Measurements from ENCODE around the gene KIF26A.

Gene KIF26A

GRCh38 chr14:104172880-104173279, 34.5 kb downstream of the KIF26A start:
- DNase-seq (ENCODE audit: extremely low spot score) = no peak
- ChIA-PET POLR2A (no interaction called here), CTCF (no interaction called here)
- TF ChIP-seq NFRKB (IDR thresholded peaks at IDR 0.05) (no peak), ZNF384 (IDR thresholded peaks at IDR 0.05) (no peak), ARNT (IDR thresholded peaks at IDR 0.05) (no peak), LEF1 (IDR thresholded peaks at IDR 0.05; ENCODE audit: borderline replicate concordance) (no peak), ELF4 (IDR thresholded peaks at IDR 0.05) (no peak), HDGF (IDR thresholded peaks at IDR 0.05; ENCODE audit: borderline replicate concordance) (no peak), SP1 (IDR thresholded peaks at IDR 0.05) (no peak), CTBP1 (IDR thresholded peaks at IDR 0.05; ENCODE audit: borderline replicate concordance) (no peak), FOXM1 (IDR thresholded peaks at IDR 0.05; ENCODE audit: borderline replicate concordance) (no peak), BHLHE40 (IDR thresholded peaks at IDR 0.05; ENCODE audit: borderline replicate concordance) (no peak), FOXK2 (IDR thresholded peaks at IDR 0.05) (no peak), TARDBP (IDR thresholded peaks at IDR 0.05) (no peak), SUZ12 (IDR thresholded peaks at IDR 0.05) (no peak), L3MBTL2 (conservative IDR thresholded peaks at IDR 0.05) (no peak), FOXA1 (IDR thresholded peaks at IDR 0.05) (no peak), PKNOX1 (IDR thresholded peaks at IDR 0.05) (no peak)

- no peak for DNase-seq (ENCODE audit: extremely low spot score)
- TF ChIP-seq FOXM1 (IDR thresholded peaks at IDR 0.05; ENCODE audit: borderline replicate concordance) (no peak), L3MBTL2 (conservative IDR thresholded peaks at IDR 0.05) (no peak), FOXA1 (IDR thresholded peaks at IDR 0.05) (no peak), FOXK2 (IDR thresholded peaks at IDR 0.05) (no peak), BHLHE40 (IDR thresholded peaks at IDR 0.05; ENCODE audit: borderline replicate concordance) (no peak), NFRKB (IDR thresholded peaks at IDR 0.05) (no peak)
- ChIA-PET CTCF (no interaction called here), POLR2A (no interaction called here)
Observed at GRCh38 chr14:104174051-104174450, 35.7 kb downstream of the KIF26A start.

GRCh38 chr14:104175041-104175440, 36.7 kb downstream of the KIF26A start:
- ChIA-PET CTCF (no interaction called here), POLR2A (no interaction called here)
- DNase-seq (ENCODE audit: extremely low spot score) = no peak
- no peak for TF ChIP-seq ZNF384 (IDR thresholded peaks at IDR 0.05)
- no peak for TF ChIP-seq FOXM1 (IDR thresholded peaks at IDR 0.05; ENCODE audit: borderline replicate concordance)
- no peak for TF ChIP-seq SUZ12 (IDR thresholded peaks at IDR 0.05)
- TF ChIP-seq LEF1 (IDR thresholded peaks at IDR 0.05; ENCODE audit: borderline replicate concordance) = no peak
- TF ChIP-seq L3MBTL2 (conservative IDR thresholded peaks at IDR 0.05) = no peak
- no peak for TF ChIP-seq FOXK2 (IDR thresholded peaks at IDR 0.05)
- no peak for TF ChIP-seq PKNOX1 (IDR thresholded peaks at IDR 0.05)

GRCh38 chr14:104175811-104176210, 37.4 kb downstream of the KIF26A start:
- ChIA-PET POLR2A (no interaction called here), CTCF (no interaction called here)
- TF ChIP-seq TARDBP (IDR thresholded peaks at IDR 0.05) (no peak), LEF1 (IDR thresholded peaks at IDR 0.05; ENCODE audit: borderline replicate concordance) (no peak), ELF4 (IDR thresholded peaks at IDR 0.05) (no peak), NFRKB (IDR thresholded peaks at IDR 0.05) (no peak), ARNT (IDR thresholded peaks at IDR 0.05) (no peak), HDGF (IDR thresholded peaks at IDR 0.05; ENCODE audit: borderline replicate concordance) (no peak), FOXK2 (IDR thresholded peaks at IDR 0.05) (no peak), BHLHE40 (IDR thresholded peaks at IDR 0.05; ENCODE audit: borderline replicate concordance) (no peak), FOXA1 (IDR thresholded peaks at IDR 0.05) (no peak), FOXM1 (IDR thresholded peaks at IDR 0.05; ENCODE audit: borderline replicate concordance) (no peak), SP1 (IDR thresholded peaks at IDR 0.05) (no peak), L3MBTL2 (conservative IDR thresholded peaks at IDR 0.05) (no peak), SUZ12 (IDR thresholded peaks at IDR 0.05) (no peak), PKNOX1 (IDR thresholded peaks at IDR 0.05) (no peak)
- DNase-seq (ENCODE audit: extremely low spot score) = no peak

GRCh38 chr14:104176611-104177010, 38.2 kb downstream of the KIF26A start:
- ChIA-PET POLR2A (no interaction called here), CTCF (interaction anchor here (0.5 kb wide), 1 partner anchor 47 kb away, joined by 3 read pairs; no protein-coding TSS in a partner anchor)
- no peak for DNase-seq (ENCODE audit: extremely low spot score)
- TF ChIP-seq L3MBTL2 (conservative IDR thresholded peaks at IDR 0.05) = no peak
- no peak for TF ChIP-seq FOXK2 (IDR thresholded peaks at IDR 0.05)
- no peak for TF ChIP-seq TARDBP (IDR thresholded peaks at IDR 0.05)
- no peak for TF ChIP-seq BHLHE40 (IDR thresholded peaks at IDR 0.05; ENCODE audit: borderline replicate concordance)
- no peak for TF ChIP-seq HDGF (IDR thresholded peaks at IDR 0.05; ENCODE audit: borderline replicate concordance)
- TF ChIP-seq CTBP1 (IDR thresholded peaks at IDR 0.05; ENCODE audit: borderline replicate concordance) = no peak
- no peak for TF ChIP-seq FOXA1 (IDR thresholded peaks at IDR 0.05)
- TF ChIP-seq SUZ12 (IDR thresholded peaks at IDR 0.05) = no peak
- no peak for TF ChIP-seq LEF1 (IDR thresholded peaks at IDR 0.05; ENCODE audit: borderline replicate concordance)
- no peak for TF ChIP-seq ZNF384 (IDR thresholded peaks at IDR 0.05)
- no peak for TF ChIP-seq FOXM1 (IDR thresholded peaks at IDR 0.05; ENCODE audit: borderline replicate concordance)
- no peak for TF ChIP-seq SP1 (IDR thresholded peaks at IDR 0.05)
- TF ChIP-seq ARNT (IDR thresholded peaks at IDR 0.05) = no peak
- no peak for TF ChIP-seq NFRKB (IDR thresholded peaks at IDR 0.05)
- no peak for TF ChIP-seq PKNOX1 (IDR thresholded peaks at IDR 0.05)
- TF ChIP-seq ELF4 (IDR thresholded peaks at IDR 0.05) = no peak

GRCh38 chr14:104177411-104177810, 39.0 kb downstream of the KIF26A start:
- no peak for DNase-seq (ENCODE audit: extremely low spot score)
- no peak for TF ChIP-seq BHLHE40 (IDR thresholded peaks at IDR 0.05; ENCODE audit: borderline replicate concordance)
- no peak for TF ChIP-seq FOXM1 (IDR thresholded peaks at IDR 0.05; ENCODE audit: borderline replicate concordance)
- no peak for TF ChIP-seq ARNT (IDR thresholded peaks at IDR 0.05)
- no peak for TF ChIP-seq CTBP1 (IDR thresholded peaks at IDR 0.05; ENCODE audit: borderline replicate concordance)
- TF ChIP-seq NFRKB (IDR thresholded peaks at IDR 0.05) = no peak
- TF ChIP-seq PKNOX1 (IDR thresholded peaks at IDR 0.05) = no peak
- TF ChIP-seq L3MBTL2 (conservative IDR thresholded peaks at IDR 0.05) = no peak
- TF ChIP-seq FOXK2 (IDR thresholded peaks at IDR 0.05) = no peak
- TF ChIP-seq ZNF384 (IDR thresholded peaks at IDR 0.05) = no peak
- TF ChIP-seq SP1 (IDR thresholded peaks at IDR 0.05) = no peak
- no peak for TF ChIP-seq ELF4 (IDR thresholded peaks at IDR 0.05)
- TF ChIP-seq HDGF (IDR thresholded peaks at IDR 0.05; ENCODE audit: borderline replicate concordance) = no peak
- POLR2A ChIA-PET = no interaction called here
- CTCF ChIA-PET = no interaction called here

Measured in HEK293T (cell line).